Adrenal gland (tissue), 12 donors: ENCODE data around the gene ABLIM1. TPM values are rescaled to one million over a fixed set of nuclear protein-coding genes. Genes with fewer than 3 reads are reported as not detected.
A peak's percentile ranks its signal among the peaks of the same experiment; 100 is the strongest.

Experiments used
- DNase-seq, 7 donors: peaks; one replicate each; pipeline ENCODE4 v3.0.0-alpha.2; 2019 to 2020
- H3K27ac ChIP-seq, 5 donors: fragments of 200-600 bp; sonication (generic) in 4 of 5; 1 replicate in 3 of 5; 2 replicates in 2 of 5; pipeline versions ENCODE4 v1.5.1 to v1.8.0; 2016 to 2020; ENCODE audit warnings: mild to moderate bottlenecking in 1 of 5
- H3K27me3 ChIP-seq: fragments of 200-600 bp; 2 replicates; pipeline ENCODE4 v1.8.0; 2021
- H3K36me3 ChIP-seq, 2 donors: fragments of 200-600 bp; replicated peaks in 1 of 2; 1 replicate in 1 of 2; 2 replicates in 1 of 2; pipeline versions ENCODE4 v1.5.1 to v1.8.0; 2018 to 2022
- H3K4me1 ChIP-seq, 2 donors: fragments of 200-600 bp; replicated peaks in 1 of 2; 1 replicate in 1 of 2; 2 replicates in 1 of 2; pipeline versions ENCODE4 v1.5.1 to v1.8.0; 2018 to 2021
- H3K4me3 ChIP-seq, 4 donors: fragments of 200-600 bp; sonication (generic) in 3 of 4; one replicate each; pipeline ENCODE4 v1.5.1; 2016 to 2018
- H3K9me3 ChIP-seq, 3 donors: fragments of 200-600 bp; sonication (generic) in 1 of 3; replicated peaks in 1 of 3; 1 replicate in 2 of 3; 2 replicates in 1 of 3; pipeline versions ENCODE4 v1.5.1 to v1.8.0; 2016 to 2021
- POLR2A ChIP-seq, 2 donors: fragments of 450-650 bp; IDR thresholded peaks; one replicate each; pipeline ENCODE4 v1.6.1; 2017; ENCODE audit warnings: antibody characterized with exemption in 2 of 2, mild to moderate bottlenecking in 2 of 2, moderate library complexity in 1 of 2
- WGBS, 4 donors: extraction: QIAGEN DNeasy Blood & Tissue Kit in 2 of 4; methylation state at CpG; one replicate each; pipeline versions ENCODE4 v1.1.5 to v1.1.7; 2013 to 2017; 5-methylcytosine and 5-hydroxymethylcytosine counted together
- intact Hi-C, 2 donors: fragments of 100-400 bp; cut with DNase I; formaldehyde crosslinking; loops; one replicate each; pipeline versions ENCODE4 v1.14.1 to v1.15.0; 2022 to 2023
- polyA plus RNA-seq, 3 donors: library from polyadenylated mRNA; stranded (reverse); fragments of 200-250 nt in 2 of 3; fragments of 350-450 nt in 1 of 3; fragmentation: Illumina TruSeq in 1 of 3; extraction: RNeasy Lipid Tissue Mini Kit (QIAGEN cat#74804) in 1 of 3; gene quantifications; one replicate each; pipeline ENCODE4 v1.2.3, GENCODE V29; 2013 to 2014
- total RNA-seq, 9 donors: library from RNA; depleted of rRNA in 4 of 9; stranded (reverse); fragments of >200 nt in 4 of 9; fragments of 120-200 nt in 1 of 9; fragmentation: NEBNext Ultra II Directional in 1 of 9; extraction: Animal tissue kit (Norgen Biotek cat#: 25700) in 1 of 9; gene quantifications; one replicate each; pipeline versions ENCODE4 v1.1.0 to v1.2.4, GENCODE V29; 2013 to 2023
- TF ChIP-seq, protein P1 (sequence below), 6 experiments: fragments of 450-650 bp in 4 of 6; fragments of 200-600 bp in 2 of 6; sonication (generic) in 1 of 6; IDR thresholded peaks; 1 replicate in 5 of 6; 2 replicates in 1 of 6; pipeline versions ENCODE4 v1.5.1 to v1.8.0; 2016 to 2021; ENCODE audit warnings: antibody characterized with exemption in 6 of 6, mild to moderate bottlenecking in 2 of 6, moderate library complexity in 1 of 6
- donor health status: healthy with polysubstance abuse.
- donor health status: Bipolar disorder and iron deficiency.
- donor health status: DM: yes; HTN: yes; CAD: no.
- donor health status: DM: no; HTN: no; CAD: no.
- donor health status: DM: no; HTN: no; CAD: no.
- donor health status: DM: yes; HTN: yes; CAD: no.

ABLIM1 gene
- total and polyA plus RNA-seq, 12 donors, result 7.9 to 430 (median 185) TPM

DNA sequence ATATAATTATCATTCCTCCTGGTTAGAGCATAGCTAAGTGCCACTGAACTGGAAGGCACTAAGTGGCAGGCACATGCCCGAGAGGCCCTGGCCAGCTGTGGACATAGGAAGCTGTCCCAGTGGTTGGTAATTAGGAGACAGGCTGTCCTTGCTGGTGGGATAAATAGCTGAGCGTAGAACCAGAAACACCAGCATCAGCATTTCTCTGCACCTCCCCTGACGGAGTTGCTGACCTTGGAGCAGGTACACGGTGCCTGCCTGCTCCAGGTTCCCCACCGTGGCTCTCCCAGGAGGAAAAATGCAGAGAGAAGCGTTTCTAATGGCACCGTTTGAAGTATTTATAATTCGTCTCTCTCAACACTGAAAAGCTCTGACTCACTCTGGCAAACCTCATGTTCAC, 5.6 kb upstream of the ABLIM1 start:
- peak in 3 of 7 donors; percentile 29 to 41 (median 36) for DNase-seq
- TF ChIP-seq, protein P1, sequence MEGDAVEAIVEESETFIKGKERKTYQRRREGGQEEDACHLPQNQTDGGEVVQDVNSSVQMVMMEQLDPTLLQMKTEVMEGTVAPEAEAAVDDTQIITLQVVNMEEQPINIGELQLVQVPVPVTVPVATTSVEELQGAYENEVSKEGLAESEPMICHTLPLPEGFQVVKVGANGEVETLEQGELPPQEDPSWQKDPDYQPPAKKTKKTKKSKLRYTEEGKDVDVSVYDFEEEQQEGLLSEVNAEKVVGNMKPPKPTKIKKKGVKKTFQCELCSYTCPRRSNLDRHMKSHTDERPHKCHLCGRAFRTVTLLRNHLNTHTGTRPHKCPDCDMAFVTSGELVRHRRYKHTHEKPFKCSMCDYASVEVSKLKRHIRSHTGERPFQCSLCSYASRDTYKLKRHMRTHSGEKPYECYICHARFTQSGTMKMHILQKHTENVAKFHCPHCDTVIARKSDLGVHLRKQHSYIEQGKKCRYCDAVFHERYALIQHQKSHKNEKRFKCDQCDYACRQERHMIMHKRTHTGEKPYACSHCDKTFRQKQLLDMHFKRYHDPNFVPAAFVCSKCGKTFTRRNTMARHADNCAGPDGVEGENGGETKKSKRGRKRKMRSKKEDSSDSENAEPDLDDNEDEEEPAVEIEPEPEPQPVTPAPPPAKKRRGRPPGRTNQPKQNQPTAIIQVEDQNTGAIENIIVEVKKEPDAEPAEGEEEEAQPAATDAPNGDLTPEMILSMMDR (IDR thresholded peaks at IDR 0.05), result no peak
- TF ChIP-seq POLR2A (IDR thresholded peaks at IDR 0.05), result no peak
- H3K27me3 ChIP-seq, result no peaks in the 10 kb centered on the region
- H3K36me3 ChIP-seq, result no peaks in the 10 kb centered on the region
- H3K4me3 ChIP-seq, result no peak overlapping the region
- intact Hi-C loops, result no loop called here
- H3K27ac ChIP-seq, result peak overlapping the region in 4 of 5 donors; percentile 45 to 72 (median 64)
- WGBS, 4 donors, result 29 to 39% (median 35%) methylated on average over 7 to 8 of the region's 8 CpGs
- no peaks in the 10 kb centered on the region for H3K9me3 ChIP-seq
- peaks cover 17 to 31% of the 10 kb centered on the region in 2 donors for H3K4me1 ChIP-seq

DNA sequence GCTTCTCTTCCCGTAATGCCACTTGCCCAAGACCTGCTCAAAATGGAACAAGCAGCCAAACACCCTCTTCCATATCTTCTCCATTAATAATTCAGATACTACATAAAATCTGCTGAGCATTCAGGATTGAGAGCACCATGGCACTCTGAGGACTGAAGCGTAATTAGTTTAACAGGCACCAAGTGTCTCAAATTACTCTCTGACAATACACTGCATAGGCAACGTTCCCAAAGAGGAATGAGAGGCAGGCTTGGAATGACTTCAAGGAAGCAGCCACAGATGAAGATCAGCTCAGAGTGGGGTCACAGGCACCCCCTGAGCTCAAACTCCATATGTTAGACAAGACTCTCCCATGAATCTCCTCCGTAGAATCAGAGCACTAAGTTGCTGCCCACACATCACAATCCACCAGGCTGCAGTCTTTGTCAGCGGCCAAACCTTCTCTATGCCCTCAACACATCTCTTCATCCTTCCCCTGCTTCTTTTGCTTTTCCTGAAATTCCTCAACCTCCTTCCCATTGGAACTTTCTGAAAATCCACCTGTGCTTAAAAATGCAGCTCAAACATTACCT, 4.7 kb upstream of the ABLIM1 start:
- no peak for TF ChIP-seq POLR2A (IDR thresholded peaks at IDR 0.05)
- TF ChIP-seq, protein P1 (IDR thresholded peaks at IDR 0.05), result no peak
- 73 to 84% (median 81%) methylated on average over 5 of the region's 5 CpGs for WGBS, 4 donors
- Histone ChIP-seq H3K4me3 (no peak overlapping the region), H3K27me3 (no peaks in the 10 kb centered on the region), H3K9me3 (no peaks in the 10 kb centered on the region), H3K36me3 (no peaks in the 10 kb centered on the region), H3K4me1 (peaks cover 17 to 31% of the 10 kb centered on the region in 2 donors), H3K27ac (peak overlapping the region in 2 of 5 donors; percentile 66 to 72)
- DNase-seq, result no peak
- intact Hi-C loops, result no loop called here

DNA sequence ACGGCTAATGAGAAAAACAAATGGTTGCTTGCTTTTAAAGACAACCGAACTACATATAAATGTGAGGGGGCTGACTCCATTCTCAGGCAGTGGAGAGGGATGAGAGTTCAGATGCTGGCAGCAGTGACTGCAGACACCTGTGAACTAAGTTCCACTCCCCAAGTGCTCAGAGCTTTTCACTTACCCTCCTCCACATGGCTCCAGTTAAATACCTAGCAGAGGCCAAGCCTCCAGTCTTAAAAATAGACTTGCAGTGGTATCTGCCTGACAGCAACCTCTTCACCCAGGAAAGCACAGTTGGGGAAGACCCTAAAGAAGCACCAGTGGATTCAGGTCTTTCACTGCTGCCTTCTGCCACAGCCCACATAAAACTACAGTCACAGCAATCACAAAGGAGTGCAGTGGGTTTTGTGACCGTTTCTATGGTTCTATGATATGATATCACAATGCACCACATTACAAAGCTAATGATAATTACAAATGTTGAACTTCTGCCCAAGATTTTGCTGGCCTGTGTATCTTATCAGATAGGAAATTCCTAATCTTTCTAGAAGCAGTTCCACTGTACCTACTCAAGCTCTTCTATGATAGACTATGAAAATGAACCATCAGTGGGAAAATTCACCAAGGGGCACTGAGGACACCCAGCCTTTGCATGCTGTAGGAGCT, 3.3 kb upstream of the ABLIM1 start:
- Histone ChIP-seq H3K36me3 (no peaks in the 10 kb centered on the region), H3K4me1 (peaks cover 17 to 28% of the 10 kb centered on the region in 2 donors), H3K27ac (no peak overlapping the region), H3K9me3 (no peaks in the 10 kb centered on the region), H3K27me3 (no peaks in the 10 kb centered on the region), H3K4me3 (no peak overlapping the region)
- TF ChIP-seq POLR2A (IDR thresholded peaks at IDR 0.05), result no peak
- TF ChIP-seq, protein P1 (IDR thresholded peaks at IDR 0.05), result no peak
- DNase-seq, result no peak
- WGBS, 4 donors, result 86 to 93% (median 90%) methylated on average over 3 of the region's 3 CpGs
- intact Hi-C loops, result no loop called here

DNA sequence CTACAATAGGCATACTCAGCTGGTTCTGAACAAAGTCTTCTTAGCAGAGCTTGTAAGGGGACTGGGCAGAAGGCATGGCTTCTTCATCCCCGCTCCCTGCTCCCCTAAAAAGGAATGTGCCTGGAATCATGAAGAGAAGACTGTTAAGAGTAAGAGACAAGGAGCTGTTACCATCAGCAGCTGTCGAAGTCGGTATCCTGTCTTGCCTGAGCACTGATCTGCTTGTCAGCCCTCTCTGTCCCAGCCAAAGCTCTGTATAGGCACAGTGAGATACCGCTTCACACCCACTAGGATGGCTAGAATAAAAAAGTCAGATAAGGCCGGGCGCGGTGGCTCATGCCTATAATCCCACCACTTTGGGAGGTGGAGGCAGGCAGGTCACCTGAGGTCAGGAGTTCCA, 2.4 kb downstream of the ABLIM1 start:
- no peak for DNase-seq
- H3K36me3 ChIP-seq, result no peaks in the 10 kb centered on the region
- intact Hi-C loops, result no loop called here
- H3K27me3 ChIP-seq, result no peaks in the 10 kb centered on the region
- no peaks in the 10 kb centered on the region for H3K9me3 ChIP-seq
- TF ChIP-seq POLR2A (IDR thresholded peaks at IDR 0.05), result no peak
- TF ChIP-seq, protein P1 (IDR thresholded peaks at IDR 0.05), result no peak
- no peak overlapping the region for H3K4me3 ChIP-seq
- 95 to 97% (median 96%) methylated on average over 7 of the region's 7 CpGs for WGBS, 4 donors
- H3K27ac ChIP-seq, result no peak overlapping the region
- peaks cover 0 to 8% of the 10 kb centered on the region in 2 donors for H3K4me1 ChIP-seq
